NCI-H774 (cell line): ENCODE data around the gene GRK2.

ENCODE experiments used
- DNase-seq: peaks from one replicate; lab custom pipeline; 2025; lab: John Stamatoyannopoulos, UW

The GRK2 gene

DNA sequence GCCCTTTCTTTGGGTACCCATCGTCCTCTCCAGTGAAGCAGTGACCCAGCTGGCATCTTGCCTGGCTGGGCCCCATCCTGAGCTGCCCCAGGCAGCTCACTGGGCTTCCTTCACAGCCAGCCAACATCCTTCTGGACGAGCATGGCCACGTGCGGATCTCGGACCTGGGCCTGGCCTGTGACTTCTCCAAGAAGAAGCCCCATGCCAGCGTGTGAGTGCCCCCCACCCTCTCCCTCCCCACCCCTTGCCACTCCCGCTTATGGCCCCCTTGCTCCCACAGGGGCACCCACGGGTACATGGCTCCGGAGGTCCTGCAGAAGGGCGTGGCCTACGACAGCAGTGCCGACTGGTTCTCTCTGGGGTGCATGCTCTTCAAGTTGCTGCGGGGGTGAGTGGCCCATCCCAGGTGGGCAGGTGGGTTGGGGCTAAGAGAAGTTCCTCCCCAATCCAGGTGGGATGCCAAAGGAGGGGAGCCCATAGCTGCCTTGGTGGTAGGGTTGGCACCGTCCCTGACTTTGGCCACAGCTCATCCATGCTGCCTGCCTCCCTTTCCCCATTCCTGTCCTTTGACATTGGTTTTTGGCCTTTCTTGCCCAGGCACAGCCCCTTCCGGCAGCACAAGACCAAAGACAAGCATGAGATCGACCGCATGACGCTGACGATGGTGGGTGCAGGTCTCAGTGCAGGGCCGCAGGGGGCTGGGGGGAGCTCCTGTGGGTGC lies 16.0 kb downstream of the GRK2 start:
- no peak for DNase-seq

DNA sequence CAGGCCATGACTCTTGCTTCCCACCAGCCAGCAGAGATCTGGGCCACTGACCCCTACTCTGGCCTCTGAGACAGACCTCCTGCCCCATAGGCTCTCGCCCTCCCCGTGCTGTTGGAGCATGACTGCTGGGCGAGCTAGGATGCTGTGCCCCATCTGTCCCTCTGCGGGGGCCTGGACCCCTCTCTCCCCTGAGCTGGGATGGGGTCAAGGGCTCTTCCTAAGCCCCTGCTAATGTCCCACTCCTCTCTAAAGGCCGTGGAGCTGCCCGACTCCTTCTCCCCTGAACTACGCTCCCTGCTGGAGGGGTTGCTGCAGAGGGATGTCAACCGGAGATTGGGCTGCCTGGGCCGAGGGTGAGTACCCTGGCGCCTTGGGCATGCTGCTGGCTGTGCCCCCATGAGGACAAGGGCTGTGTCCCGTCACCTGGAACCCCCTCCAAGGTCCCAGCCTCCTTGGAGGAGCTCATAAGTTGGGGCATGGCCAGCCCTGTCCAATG lies 16.7 kb downstream of the GRK2 start:
- no peak for DNase-seq

DNA sequence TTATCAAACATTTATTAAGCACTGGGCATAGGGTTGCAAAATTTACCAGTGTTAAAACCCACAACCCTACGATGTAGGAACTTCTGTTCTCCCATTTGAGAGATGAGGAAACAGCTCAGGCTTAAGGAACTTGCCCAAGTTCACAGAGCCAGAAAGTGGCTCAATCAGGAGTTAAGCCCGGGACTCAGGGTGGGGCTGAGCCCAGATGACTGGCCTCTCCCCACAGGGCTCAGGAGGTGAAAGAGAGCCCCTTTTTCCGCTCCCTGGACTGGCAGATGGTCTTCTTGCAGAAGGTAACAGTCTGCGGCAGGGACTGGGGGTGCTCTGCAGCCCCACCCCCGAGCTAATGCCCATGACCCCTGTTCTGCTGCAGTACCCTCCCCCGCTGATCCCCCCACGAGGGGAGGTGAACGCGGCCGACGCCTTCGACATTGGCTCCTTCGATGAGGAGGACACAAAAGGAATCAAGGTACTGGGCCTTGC lies 17.2 kb downstream of the GRK2 start:
- no peak for DNase-seq

DNA sequence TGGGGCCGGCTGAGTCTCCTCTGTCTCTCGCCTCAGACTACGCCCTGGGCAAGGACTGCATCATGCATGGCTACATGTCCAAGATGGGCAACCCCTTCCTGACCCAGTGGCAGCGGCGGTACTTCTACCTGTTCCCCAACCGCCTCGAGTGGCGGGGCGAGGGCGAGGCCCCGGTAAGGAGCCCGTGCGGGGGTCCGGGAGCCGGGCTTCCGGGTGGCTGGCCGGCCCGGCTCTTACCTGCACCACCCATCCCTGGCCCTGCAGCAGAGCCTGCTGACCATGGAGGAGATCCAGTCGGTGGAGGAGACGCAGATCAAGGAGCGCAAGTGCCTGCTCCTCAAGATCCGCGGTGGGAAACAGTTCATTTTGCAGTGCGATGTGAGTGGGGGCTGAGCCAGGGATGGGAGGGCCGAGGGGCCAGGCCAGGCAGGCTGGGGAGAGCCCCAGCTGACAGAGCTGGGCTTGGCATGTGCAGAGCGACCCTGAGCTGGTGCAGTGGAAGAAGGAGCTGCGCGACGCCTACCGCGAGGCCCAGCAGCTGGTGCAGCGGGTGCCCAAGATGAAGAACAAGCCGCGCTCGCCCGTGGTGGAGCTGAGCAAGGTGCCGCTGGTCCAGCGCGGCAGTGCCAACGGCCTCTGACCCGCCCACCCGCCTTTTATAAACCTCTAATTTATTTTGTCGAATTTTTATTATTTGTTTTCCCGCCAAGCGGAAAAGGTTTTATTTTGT lies 18.7 kb downstream of the GRK2 start:
- DNase-seq: no peak

DNA sequence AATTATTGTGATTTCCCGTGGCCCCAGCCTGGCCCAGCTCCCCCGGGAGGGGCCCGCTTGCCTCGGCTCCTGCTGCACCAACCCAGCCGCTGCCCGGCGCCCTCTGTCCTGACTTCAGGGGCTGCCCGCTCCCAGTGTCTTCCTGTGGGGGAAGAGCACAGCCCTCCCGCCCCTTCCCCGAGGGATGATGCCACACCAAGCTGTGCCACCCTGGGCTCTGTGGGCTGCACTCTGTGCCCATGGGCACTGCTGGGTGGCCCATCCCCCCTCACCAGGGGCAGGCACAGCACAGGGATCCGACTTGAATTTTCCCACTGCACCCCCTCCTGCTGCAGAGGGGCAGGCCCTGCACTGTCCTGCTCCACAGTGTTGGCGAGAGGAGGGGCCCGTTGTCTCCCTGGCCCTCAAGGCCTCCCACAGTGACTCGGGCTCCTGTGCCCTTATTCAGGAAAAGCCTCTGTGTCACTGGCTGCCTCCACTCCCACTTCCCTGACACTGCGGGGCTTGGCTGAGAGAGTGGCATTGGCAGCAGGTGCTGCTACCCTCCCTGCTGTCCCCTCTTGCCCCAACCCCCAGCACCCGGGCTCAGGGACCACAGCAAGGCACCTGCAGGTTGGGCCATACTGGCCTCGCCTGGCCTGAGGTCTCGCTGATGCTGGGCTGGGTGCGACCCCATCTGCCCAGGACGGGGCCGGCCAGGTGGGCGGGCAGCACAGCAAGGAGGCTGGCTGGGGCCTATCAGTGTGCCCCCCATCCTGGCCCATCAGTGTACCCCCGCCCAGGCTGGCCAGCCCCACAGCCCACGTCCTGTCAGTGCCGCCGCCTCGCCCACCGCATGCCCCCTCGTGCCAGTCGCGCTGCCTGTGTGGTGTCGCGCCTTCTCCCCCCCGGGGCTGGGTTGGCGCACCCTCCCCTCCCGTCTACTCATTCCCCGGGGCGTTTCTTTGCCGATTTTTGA lies 19.5 kb downstream of the GRK2 start:
- no peak for DNase-seq

DNA sequence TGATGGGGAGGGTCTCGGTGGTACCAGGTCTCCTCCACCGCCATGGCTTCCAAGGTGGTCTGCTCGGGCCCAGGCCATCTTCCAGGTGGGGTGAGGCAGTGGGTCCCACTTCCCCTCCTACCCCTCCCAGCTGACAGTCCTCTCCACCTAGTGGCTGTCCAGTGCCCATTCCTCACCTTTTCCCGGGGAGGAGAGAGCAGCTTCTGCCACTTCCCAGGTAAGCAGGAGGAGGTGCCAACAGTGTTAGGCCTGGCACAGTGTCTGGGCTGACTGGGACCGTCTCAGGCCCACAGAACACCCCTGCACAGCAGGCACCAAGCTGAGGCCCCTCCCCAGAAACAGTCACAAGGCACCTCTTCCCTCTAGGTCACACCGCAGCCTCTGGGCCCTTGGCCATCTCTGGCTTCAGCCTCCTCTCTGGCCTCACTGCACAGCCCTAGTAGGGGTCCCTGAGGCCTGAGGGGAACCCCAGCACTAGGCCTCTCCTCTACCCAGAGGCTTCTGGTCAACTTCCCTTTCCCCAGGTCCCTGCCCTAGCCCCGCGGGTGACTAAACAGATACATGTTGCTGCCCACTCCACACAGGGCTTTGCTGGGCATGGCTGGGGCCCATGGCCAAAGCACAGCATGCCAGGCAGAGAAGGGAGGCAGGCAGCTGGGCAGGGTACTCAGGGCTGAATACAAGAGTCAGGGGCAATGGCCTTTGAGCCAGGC lies 20.5 kb downstream of the GRK2 start:
- no peak for DNase-seq

DNA sequence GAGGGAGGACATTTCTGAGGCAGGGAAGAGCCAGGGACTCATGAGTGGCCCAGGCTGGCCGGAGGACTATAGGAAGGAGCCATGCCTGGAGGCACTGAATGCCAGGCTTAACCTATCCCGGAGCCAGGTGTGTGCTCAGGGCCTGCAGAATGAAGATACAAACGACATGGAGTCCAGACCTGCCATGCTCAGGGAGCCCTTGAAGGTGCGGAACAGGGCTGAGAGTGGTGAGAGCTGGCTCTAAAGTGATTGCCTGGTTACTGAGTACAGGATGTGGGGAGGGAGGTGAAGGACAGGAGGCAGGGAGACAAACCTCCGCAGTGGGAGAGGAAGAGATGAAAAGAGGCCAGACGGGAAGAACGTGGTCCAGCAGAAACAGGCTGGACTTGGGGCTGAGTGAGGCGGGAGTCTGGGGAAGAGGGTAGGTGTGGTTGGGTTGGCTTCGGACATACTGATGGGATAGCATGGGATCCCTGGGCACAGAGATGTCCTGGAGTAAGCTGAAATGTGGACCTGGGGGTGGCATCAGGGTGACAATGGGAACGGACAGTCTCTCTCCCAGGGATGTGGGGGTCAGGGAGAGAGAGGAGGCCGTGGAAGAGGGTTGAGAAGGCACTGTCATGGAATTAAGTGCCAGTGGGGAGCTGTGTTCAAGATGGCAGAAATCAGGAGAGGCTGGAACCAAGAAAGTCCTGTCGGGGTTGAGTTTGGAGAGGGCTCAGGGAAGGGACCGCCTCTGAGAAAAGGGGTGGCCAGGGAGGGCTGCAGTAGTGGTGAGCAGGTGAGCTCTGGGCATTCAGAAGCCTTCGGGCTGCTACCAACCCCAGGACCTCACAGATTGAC lies 21.3 kb downstream of the GRK2 start:
- no peak for DNase-seq

DNA sequence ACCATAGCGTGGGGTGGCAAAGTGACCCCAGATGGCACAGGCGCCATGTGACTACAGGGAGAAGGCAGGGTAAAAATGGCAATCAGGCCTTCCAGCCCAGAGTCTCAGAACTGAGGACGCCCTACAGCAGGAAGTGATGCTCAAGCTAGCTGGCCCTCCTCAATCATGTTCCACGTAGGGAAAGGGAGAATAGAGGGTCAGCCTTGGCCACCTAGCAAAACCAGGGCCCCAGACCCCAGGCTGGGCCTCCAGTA lies 21.9 kb downstream of the GRK2 start:
- DNase-seq: no peak

DNA sequence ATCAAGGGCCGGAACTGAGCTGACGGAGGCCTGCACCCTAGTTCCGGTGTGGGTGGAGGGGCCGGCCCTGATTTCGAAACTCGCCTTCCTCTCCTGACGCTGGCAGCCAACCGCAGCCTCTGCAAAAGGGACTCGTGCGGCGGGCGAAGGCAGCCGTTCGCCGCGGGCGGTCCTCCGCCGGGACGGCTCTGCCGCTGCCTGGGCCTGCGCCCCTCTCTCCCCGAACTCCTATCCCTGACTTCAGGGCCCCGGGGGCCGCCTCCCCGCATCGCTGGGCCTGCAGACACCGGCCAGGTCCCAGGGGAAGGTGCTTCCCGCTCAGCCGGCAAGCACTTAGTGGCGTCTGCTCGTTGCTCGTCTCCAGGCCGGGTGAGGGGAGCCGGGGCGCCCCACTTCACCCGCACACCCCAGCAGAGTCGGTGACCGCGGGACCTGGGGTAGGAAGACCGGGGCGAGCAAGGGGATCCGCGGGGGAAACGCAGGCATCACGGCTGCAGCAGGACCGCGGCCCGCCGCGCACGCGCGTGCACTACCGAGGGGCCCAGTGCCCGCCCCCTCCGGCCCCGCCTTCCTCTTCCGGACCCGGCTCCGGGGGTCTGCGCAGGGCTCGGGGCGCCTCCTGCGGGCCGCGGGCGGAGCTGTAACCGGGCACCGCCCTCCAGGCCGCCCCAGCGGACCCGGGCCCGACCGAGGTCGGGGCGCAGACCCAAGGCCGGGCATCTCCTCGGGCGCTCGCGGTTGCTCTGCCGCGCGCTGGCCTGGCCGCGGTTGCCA lies 22.4 kb downstream of the GRK2 start:
- peak; percentile 83 for DNase-seq

DNA sequence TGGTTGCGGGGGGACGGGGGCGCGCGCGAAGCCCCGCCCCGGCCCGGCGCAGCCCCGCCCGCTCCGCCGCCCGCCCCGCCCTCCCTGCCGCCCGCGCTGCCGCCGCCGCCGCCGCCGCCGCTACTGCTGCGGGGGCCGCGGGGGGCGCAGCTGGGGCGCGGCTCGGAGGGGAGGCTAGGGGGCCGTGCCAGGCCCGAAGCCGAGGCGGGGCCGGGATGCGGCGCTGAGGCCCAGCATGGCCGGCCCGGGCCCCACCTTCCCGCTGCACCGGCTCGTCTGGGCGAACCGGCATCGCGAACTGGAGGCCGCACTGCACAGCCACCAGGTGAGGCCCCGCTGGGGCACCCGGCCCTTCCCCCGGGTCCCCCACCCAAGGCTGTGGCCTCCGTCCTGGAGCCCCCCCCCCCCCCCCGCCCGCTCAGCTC lies 23.0 kb downstream of the GRK2 start, which contains the start of gene ANKRD13D:
Gene ANKRD13D (plus strand): TSS at position 78 of the 425 bp plus-strand sequence. CDS start 158 bp downstream, at position 236.
- DNase-seq: no peak

DNA sequence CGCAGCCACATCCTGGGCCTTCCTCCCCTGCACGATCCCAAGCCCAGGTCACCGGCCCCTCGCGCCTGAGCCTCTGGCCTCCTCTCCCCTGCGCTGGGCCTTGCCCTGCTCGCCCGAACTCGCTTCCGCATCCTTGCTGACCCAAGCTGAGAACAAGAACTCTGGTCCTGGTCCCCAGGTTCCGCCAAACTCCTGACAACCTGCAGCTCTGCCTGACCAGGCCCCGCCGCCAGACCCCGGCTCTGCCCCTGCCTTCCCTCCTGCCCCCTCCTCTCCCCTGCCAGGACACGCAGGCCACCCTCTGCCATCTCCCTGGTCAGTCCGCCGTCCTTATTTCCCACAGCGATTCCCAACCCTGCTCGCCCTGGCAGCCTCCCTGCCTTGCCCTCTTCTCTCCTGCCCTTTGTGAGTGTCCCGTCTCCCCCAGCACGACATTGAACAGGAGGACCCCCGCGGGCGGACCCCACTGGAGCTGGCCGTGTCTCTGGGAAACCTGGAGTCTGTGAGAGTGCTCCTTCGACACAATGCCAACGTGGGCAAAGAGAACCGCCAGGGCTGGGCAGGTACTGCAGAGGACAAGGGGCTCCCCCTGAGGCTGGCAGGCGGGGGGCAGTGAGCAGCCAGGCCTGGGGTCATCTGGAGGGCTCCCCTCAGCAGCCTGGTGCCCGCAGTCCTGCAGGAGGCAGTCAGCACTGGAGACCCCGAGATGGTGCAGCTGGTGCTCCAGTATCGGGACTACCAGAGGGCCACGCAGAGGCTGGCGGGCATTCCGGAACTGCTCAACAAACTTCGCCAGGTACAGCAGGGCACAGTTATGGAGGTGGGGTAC lies 23.6 kb downstream of the GRK2 start:
- no peak for DNase-seq

DNA sequence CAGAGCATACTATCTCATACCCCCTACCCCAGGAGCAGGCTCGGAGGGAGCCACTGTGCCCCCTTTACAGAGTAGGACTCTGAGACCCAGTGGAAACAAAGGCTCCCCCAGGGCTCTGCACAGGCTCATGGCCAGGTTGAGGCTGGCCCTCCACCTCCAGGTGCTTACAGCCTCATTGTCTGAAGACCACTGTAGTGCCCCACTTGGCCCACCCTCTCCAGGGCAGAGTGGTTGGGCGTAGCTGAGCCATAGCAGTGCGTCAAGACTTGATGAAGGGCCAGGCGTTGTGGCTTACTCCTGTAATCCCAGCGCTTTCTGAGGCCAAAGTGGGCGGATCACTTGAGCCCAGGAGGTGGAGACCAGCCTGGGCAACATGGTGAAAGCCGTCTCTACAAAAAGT lies 24.5 kb downstream of the GRK2 start:
- no peak for DNase-seq

DNA sequence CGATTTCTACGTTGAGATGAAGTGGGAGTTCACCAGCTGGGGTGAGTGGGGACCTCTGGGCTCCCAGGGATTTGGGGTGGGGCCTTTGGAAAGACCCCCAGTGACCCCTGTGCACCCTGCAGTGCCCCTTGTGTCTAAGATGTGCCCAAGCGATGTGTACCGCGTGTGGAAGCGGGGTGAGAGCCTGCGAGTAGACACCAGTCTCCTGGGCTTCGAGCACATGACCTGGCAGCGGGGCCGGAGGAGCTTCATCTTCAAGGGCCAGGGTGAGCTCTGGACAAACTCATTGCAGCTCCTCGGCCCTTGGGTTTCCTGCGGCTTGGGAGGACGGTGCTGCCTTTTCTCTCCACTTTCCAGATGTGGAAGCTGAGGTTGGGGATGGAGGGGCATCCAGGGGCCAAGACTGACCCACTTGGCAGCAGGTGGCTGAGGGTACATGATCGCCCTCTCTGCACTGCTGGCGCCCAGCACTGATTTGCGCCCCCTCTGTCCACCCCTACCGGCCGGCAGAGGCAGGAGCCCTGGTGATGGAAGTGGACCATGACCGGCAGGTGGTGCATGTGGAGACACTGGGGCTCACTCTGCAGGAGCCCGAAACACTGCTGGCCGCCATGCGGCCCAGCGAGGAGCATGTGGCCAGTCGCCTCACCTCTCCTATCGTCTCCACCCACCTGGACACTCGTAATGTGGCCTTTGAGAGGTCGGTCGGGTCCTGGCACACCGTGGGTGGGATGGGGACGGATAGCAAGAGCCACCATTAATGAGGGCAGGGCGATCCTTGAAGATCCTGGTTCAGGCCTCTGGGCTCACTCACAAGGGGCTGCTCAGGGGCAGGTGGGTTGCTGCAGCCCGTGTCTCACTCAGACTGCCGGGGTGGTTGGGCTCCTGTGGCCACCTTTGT lies 25.5 kb downstream of the GRK2 start:
- no peak for DNase-seq

DNA sequence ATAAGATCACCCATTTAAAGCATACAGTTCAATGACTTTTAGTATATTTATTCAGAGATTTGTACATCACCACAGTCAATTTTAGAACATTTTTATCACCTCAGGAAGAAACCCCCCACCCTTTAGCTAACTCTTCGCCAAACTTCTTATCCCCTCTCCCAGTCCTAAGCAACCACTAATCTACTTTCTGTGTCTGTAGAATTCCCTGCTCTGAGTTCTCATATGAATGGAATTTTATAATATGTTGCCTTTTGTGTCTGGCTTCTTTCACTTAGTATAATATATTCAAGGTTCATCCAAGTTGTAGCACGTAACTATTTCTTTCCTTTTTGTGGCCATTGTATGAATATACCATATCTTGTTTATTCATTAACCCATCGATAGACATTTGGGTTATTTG lies 26.4 kb downstream of the GRK2 start:
- no peak for DNase-seq

DNA sequence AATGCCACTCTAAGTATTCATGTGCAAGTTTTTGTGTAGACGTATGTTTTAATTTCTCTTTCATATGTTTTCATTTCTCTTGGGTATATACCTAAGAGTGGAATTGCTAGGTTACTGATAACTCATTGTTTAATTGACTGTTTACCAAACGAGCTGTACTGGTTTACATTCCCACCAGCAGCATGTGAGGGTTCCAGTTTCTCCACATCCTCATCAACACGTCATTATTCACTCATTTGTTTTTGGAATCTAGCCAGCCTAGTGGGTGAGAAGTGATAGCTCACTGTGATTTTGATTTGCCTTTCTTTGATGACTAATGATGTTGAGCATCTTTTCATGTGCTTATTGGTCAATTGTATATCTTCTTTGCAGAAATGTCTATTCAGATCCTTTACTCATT lies 26.8 kb downstream of the GRK2 start:
- no peak for DNase-seq

DNA sequence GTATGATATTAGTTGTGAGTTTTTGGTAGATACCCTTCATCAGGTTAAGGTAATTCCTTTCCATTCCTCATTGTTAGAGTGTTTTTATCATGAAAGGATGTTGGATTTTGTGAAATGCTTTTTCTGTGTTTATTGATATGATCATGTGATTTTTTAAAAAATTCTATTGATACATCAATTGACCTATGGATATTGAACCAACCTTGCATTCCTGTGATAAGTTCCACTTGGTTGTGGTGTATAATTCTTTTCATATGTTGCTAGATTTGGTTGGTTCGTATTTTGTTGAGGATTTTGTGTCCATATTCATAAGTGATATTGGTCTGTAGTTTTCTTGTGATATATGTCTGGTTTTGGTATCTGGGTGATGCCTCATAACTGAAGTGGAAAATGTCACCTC lies 29.6 kb downstream of the GRK2 start:
- no peak for DNase-seq

DNA sequence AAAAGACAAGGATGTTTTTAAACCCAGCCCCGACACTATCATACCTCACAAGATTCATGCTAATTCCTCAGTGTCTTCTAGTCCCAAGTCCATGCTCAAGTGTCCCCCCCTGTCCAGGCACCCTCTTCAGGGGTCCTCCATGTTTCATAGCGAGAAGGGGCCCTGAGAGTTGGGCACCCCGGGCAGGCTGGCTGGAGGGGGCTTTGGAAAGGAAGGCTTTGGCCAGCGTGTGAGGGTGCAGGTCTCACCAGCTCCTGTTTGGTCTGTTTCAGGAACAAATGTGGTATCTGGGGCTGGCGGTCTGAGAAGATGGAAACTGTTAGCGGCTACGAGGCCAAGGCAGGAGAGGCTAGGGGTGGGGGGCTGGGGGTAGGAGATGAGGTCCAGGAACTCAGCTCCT lies 32.5 kb downstream of the GRK2 start:
- no peak for DNase-seq
